GM23338 (cell line): ENCODE results near the gene VTA1. TPM values are rescaled to one million over a fixed set of nuclear protein-coding genes. Genes with fewer than 3 reads are reported as not detected.

Experiments
- ATAC-seq: fragments of 200-7000 bp; cut with Tn5 transposase; 3 replicates; pipeline ENCODE4 v1.9.1; 2020
- DNase-seq: peaks from one replicate; pipeline ENCODE4 v3.0.0-alpha.2; 2015; ENCODE audit warnings: low spot score
- H2AFZ ChIP-seq: fragments of 200-600 bp; sonication (generic); 2 replicates; pipeline ENCODE4 v1.8.0; 2016; ENCODE audit warnings: antibody characterized with exemption, mild to moderate bottlenecking, moderate library complexity
- H3F3A ChIP-seq: fragments of 200-600 bp; sonication (generic); replicated peaks from 2 replicates; pipeline ENCODE4 v1.8.0; 2017; ENCODE audit warnings: antibody characterized with exemption, mixed run types, low read depth
- H3K27ac ChIP-seq: fragments of 200-600 bp; sonication (generic); 2 replicates; pipeline ENCODE4 v1.6.1; 2016; ENCODE audit warnings: low read depth
- H3K27me3 ChIP-seq: fragments of 200-600 bp; sonication (generic); 2 replicates; pipeline ENCODE4 v1.8.0; 2016; ENCODE audit warnings: mild to moderate bottlenecking, mixed run types, moderate library complexity; ENCODE audit not compliant: insufficient read depth
- H3K36me3 ChIP-seq: fragments of 200-600 bp; sonication (generic); 2 replicates; pipeline ENCODE4 v1.8.0; 2016; ENCODE audit warnings: mild to moderate bottlenecking; ENCODE audit not compliant: insufficient read depth
- H3K4me1 ChIP-seq: fragments of 200-600 bp; sonication (generic); 2 replicates; pipeline ENCODE4 v1.8.0; 2016; ENCODE audit warnings: mild to moderate bottlenecking, moderate library complexity; ENCODE audit not compliant: insufficient read depth
- H3K4me2 ChIP-seq: fragments of 200-600 bp; sonication (generic); 2 replicates; pipeline ENCODE4 v1.7.1; 2017; ENCODE audit warnings: mixed run types
- H3K4me3 ChIP-seq: fragments of 200-600 bp; sonication (generic); 2 replicates; pipeline ENCODE4 v1.6.1; 2016; ENCODE audit warnings: mixed run types
- H3K79me2 ChIP-seq: fragments of 200-600 bp; sonication (generic); replicated peaks from 2 replicates; pipeline ENCODE4 v1.8.0; 2017; ENCODE audit warnings: mild to moderate bottlenecking; ENCODE audit not compliant: insufficient read depth
- H3K9me2 ChIP-seq: fragments of 200-600 bp; sonication (generic); 2 replicates; pipeline ENCODE4 v1.8.0; 2017; ENCODE audit not compliant: insufficient read depth
- H4K20me1 ChIP-seq: fragments of 200-600 bp; sonication (generic); replicated peaks from 2 replicates; pipeline ENCODE4 v1.8.0; 2017; ENCODE audit warnings: mild to moderate bottlenecking; ENCODE audit not compliant: insufficient read depth
- H3K27ac Mint-ChIP-seq: 2 replicates; pipeline ENCODE4 v1.8.0; 2020; ENCODE audit warnings: inconsistent platforms, mild to moderate bottlenecking, moderate library complexity, mixed read lengths
- H3K27me3 Mint-ChIP-seq: 3 replicates; pipeline ENCODE4 v1.8.0; 2022; ENCODE audit warnings: low read depth, mild to moderate bottlenecking, moderate library complexity, mixed read lengths, inconsistent platforms; ENCODE audit not compliant: insufficient read depth, poor library complexity
- H3K36me3 Mint-ChIP-seq: 3 replicates; pipeline ENCODE4 v1.8.0; 2021; ENCODE audit warnings: low read depth, mild to moderate bottlenecking, inconsistent platforms, moderate library complexity, mixed read lengths
- H3K4me1 Mint-ChIP-seq: 3 replicates; pipeline ENCODE4 v1.8.0; 2020; ENCODE audit warnings: mild to moderate bottlenecking, inconsistent platforms, mixed read lengths
- H3K4me3 Mint-ChIP-seq: 3 replicates; pipeline ENCODE4 v1.8.0; 2021; ENCODE audit warnings: moderate library complexity, mild to moderate bottlenecking, inconsistent platforms, mixed read lengths
- H3K9me3 Mint-ChIP-seq: 3 replicates; pipeline ENCODE4 v1.8.0; 2020; ENCODE audit warnings: moderate library complexity, mild to moderate bottlenecking, inconsistent platforms, mixed read lengths
- CTCF ChIP-seq, 2 experiments: fragments of 200-600 bp in 1 of 2; sonication (generic) in 1 of 2; conservative IDR thresholded peaks; 2 replicates each; pipeline versions ENCODE4 v1.5.1 to v1.6.1; 2016 to 2017; ENCODE audit warnings: antibody characterized with exemption in 2 of 2, low read depth in 2 of 2, mild to moderate bottlenecking in 2 of 2, moderate library complexity in 1 of 2
- EZH2 ChIP-seq: fragments of 200-600 bp; sonication (generic); IDR thresholded peaks from one replicate; pipeline ENCODE4 v1.8.0; 2017; ENCODE audit warnings: antibody characterized with exemption, mild to moderate bottlenecking, low read depth; ENCODE audit not compliant: unreplicated experiment
- EZH2phosphoT487 ChIP-seq: fragments of 200-600 bp; sonication (generic); IDR thresholded peaks from one replicate; pipeline ENCODE4 v1.8.1; 2018; ENCODE audit warnings: antibody characterized with exemption; ENCODE audit not compliant: unreplicated experiment
- NANOG ChIP-seq: IDR thresholded peaks from 2 replicates; pipeline ENCODE4 v1.6.1; 2016; ENCODE audit warnings: antibody characterized with exemption, borderline replicate concordance
- POLR2AphosphoS5 ChIP-seq: IDR thresholded peaks from 2 replicates; pipeline ENCODE4 v1.6.1; 2016; ENCODE audit warnings: antibody characterized with exemption, low read depth
- REST ChIP-seq: IDR thresholded peaks from one replicate; pipeline ENCODE4 v1.6.1; 2018; ENCODE audit warnings: antibody characterized with exemption; ENCODE audit not compliant: unreplicated experiment
- STAT1 ChIP-seq: IDR thresholded peaks from one replicate; pipeline ENCODE4 v1.6.1; 2016; ENCODE audit warnings: antibody characterized with exemption; ENCODE audit not compliant: unreplicated experiment
- ZNF462 ChIP-seq: fragments of 250-450 bp; sonication (Bioruptor Pico); IDR thresholded peaks from 2 replicates; pipeline ENCODE4 v1.5.0; 2020; ENCODE audit warnings: mild to moderate bottlenecking, moderate library complexity
- polyA plus RNA-seq: library from polyadenylated mRNA; unstranded; fragments of >200 nt; fragmentation: Nextera tagmentation; extraction: Ambion mirVana; gene quantifications from 2 replicates; pipeline ENCODE4 v1.2.1, GENCODE V29; 2016
- total RNA-seq: library from RNA; depleted of rRNA; stranded (reverse); fragments of >200 nt; shearing (Covaris generic); gene quantifications from 2 replicates; pipeline ENCODE4 v1.2.3, GENCODE V29; 2014

Gene VTA1
- total and polyA plus RNA-seq, 2 experiments from 2014 or later, result 102 to 104 TPM

GRCh38 chr6:142210606-142211005, 63.5 kb downstream of the VTA1 start:
- Histone ChIP-seq H2AFZ (no peak overlapping the region), H3F3A (0 out of 2 replicates have a peak, but pooled peaks cover 3% of the 10 kb centered on the region), H3K4me2 (no peak overlapping the region), H4K20me1 (no peaks in the 10 kb centered on the region), H3K36me3 (peaks cover 8% of the 10 kb centered on the region), H3K27ac (no peak overlapping the region), H3K4me3 (no peak overlapping the region), H3K9me2 (no peaks in the 10 kb centered on the region), H3K27me3 (no peaks in the 10 kb centered on the region), H3K79me2 (no peaks in the 10 kb centered on the region), H3K4me1 (no peaks in the 10 kb centered on the region)
- ATAC-seq (no peak), DNase-seq (no peak)
- no peak overlapping the region for H3K27ac Mint-ChIP-seq
- peaks cover 26% of the 10 kb centered on the region for H3K9me3 Mint-ChIP-seq
- peaks cover 2% of the 10 kb centered on the region for H3K27me3 Mint-ChIP-seq
- H3K4me3 Mint-ChIP-seq, result no peak overlapping the region
- TF ChIP-seq EZH2 (no peak), NANOG (no peak), STAT1 (no peak), REST (no peak), CTCF (conservative IDR thresholded peaks at IDR 0.05; ENCODE audit: low read depth in 2 of 2) (no peak), EZH2phosphoT487 (no peak), ZNF462 (CRISPR knock-in tag) (no peak), POLR2AphosphoS5 (no peak)
- H3K4me1 Mint-ChIP-seq, result no peaks in the 10 kb centered on the region
- H3K36me3 Mint-ChIP-seq, result peaks cover 58% of the 10 kb centered on the region
